HCT116 (cell line): ENCODE measurements around the gene ASGR1.

Experiments
- CTCF ChIP-seq, 3 experiments: fragments of 200-600 bp in 1 of 3; sonication (generic) in 1 of 3; IDR thresholded peaks in 2 of 3; conservative IDR thresholded peaks in 1 of 3; 2 replicates each; pipeline ENCODE4 v1.5.1; 2012 to 2017; ENCODE audit warnings: low read depth in 2 of 3, low read length in 2 of 3, antibody characterized with exemption in 1 of 3, borderline replicate concordance in 1 of 3, control low read depth in 1 of 3, mild to moderate bottlenecking in 1 of 3, mixed read lengths in 1 of 3, mixed run types in 1 of 3, moderate library complexity in 1 of 3; ENCODE audit not compliant: insufficient read depth in 1 of 3
- EGR1 ChIP-seq: IDR thresholded peaks from 2 replicates; pipeline ENCODE4 v1.6.1; 2012; ENCODE audit warnings: low read depth
- EZH2 ChIP-seq: fragments of 200-600 bp; sonication (generic); IDR thresholded peaks from 2 replicates; pipeline ENCODE4 v1.6.1; 2017; ENCODE audit warnings: antibody characterized with exemption, mixed run types
- JUND ChIP-seq: IDR thresholded peaks from 2 replicates; pipeline ENCODE4 v1.6.1; 2012
- MAX ChIP-seq: IDR thresholded peaks from 2 replicates; pipeline ENCODE4 v1.6.1; 2012
- POLR2A ChIP-seq: IDR thresholded peaks from 2 replicates; pipeline ENCODE4 v1.7.0; 2011; ENCODE audit warnings: borderline replicate concordance; ENCODE audit not compliant: insufficient read depth, insufficient read length; ENCODE audit errors: extremely low read depth
- POLR2AphosphoS5 ChIP-seq: IDR thresholded peaks from 2 replicates; pipeline ENCODE4 v1.6.1; 2011; ENCODE audit warnings: mild to moderate bottlenecking, low read depth, low read length, moderate library complexity
- RAD21 ChIP-seq: IDR thresholded peaks from 2 replicates; pipeline ENCODE4 v1.6.1; 2012; ENCODE audit warnings: low read depth, mild to moderate bottlenecking
- SIN3A ChIP-seq: IDR thresholded peaks from 2 replicates; pipeline ENCODE4 v1.6.1; 2012; ENCODE audit warnings: low read depth
- YY1 ChIP-seq: IDR thresholded peaks from 2 replicates; pipeline ENCODE4 v1.6.1; 2011; ENCODE audit warnings: low read length, low read depth, moderate library complexity, mild to moderate bottlenecking; ENCODE audit not compliant: insufficient replicate concordance; ENCODE audit errors: extremely low read depth

- TF ChIP-seq SIN3A: no peak
- TF ChIP-seq CTCF (IDR thresholded peaks at IDR 0.05 in 2 of 3, conservative IDR thresholded peaks at IDR 0.05 in 1 of 3; ENCODE audit: borderline replicate concordance in 1 of 3, insufficient read depth in 1 of 3, low read depth in 2 of 3, low read length in 2 of 3): no peak
- no peak for TF ChIP-seq POLR2AphosphoS5
- no peak for TF ChIP-seq JUND
- TF ChIP-seq MAX: no peak
- TF ChIP-seq EZH2: no peak
- no peak for TF ChIP-seq EGR1
- no peak for TF ChIP-seq YY1
- no peak for TF ChIP-seq POLR2A
- no peak for TF ChIP-seq RAD21
Measured at GRCh38 chr17:7208754-7209460, 29.7 kb upstream of the ASGR1 start.
